HL-60 (cell line): ENCODE results near the gene DOHH.

ENCODE experiments used
- DNase-seq, 2 experiments: peaks; one replicate each; pipeline ENCODE4 v3.0.0-alpha.2; 2010 to 2020; ENCODE audit warnings: low read depth in 1 of 2, low spot score in 1 of 2
- H3K27ac ChIP-seq: fragments of 250-450 bp; sonication (Bioruptor Pico); replicated peaks from 2 replicates; pipeline ENCODE4 v1.5.1; 2020; ENCODE audit warnings: mild to moderate bottlenecking, moderate library complexity
- H3K27me3 ChIP-seq: fragments of 250-450 bp; sonication (Bioruptor Pico); 2 replicates; pipeline ENCODE4 v1.5.1; 2021; ENCODE audit warnings: mild to moderate bottlenecking, moderate library complexity; ENCODE audit not compliant: insufficient read depth, poor library complexity, severe bottlenecking
- H3K4me3 ChIP-seq: replicated peaks from 2 replicates; pipeline ENCODE4 v1.5.1; 2011; ENCODE audit warnings: mild to moderate bottlenecking, control low read depth, low read length; ENCODE audit not compliant: insufficient read depth
- CTCF ChIP-seq: IDR thresholded peaks from one replicate; pipeline ENCODE4 v1.5.1; 2011; ENCODE audit warnings: low read length, control low read depth, inconsistent platforms; ENCODE audit not compliant: insufficient read depth
- GABPA ChIP-seq: IDR thresholded peaks from 2 replicates; pipeline ENCODE4 v1.6.1; 2012; ENCODE audit warnings: low read depth
- POLR2AphosphoS5 ChIP-seq: IDR thresholded peaks from 2 replicates; pipeline ENCODE4 v1.6.1; 2012; ENCODE audit warnings: low read depth
- REST ChIP-seq: IDR thresholded peaks from 2 replicates; pipeline ENCODE4 v1.6.1; 2012; ENCODE audit warnings: low read depth; ENCODE audit not compliant: insufficient replicate concordance
- SPI1 ChIP-seq: IDR thresholded peaks from 2 replicates; pipeline ENCODE4 v1.6.1; 2012; ENCODE audit warnings: low read depth, mild to moderate bottlenecking, borderline replicate concordance

DOHH gene

GRCh38 chr19:3535235-3535535 lies 34.7 kb upstream of the DOHH start:
- H3K27me3 ChIP-seq: no peaks in the 10 kb centered on the region

DNA sequence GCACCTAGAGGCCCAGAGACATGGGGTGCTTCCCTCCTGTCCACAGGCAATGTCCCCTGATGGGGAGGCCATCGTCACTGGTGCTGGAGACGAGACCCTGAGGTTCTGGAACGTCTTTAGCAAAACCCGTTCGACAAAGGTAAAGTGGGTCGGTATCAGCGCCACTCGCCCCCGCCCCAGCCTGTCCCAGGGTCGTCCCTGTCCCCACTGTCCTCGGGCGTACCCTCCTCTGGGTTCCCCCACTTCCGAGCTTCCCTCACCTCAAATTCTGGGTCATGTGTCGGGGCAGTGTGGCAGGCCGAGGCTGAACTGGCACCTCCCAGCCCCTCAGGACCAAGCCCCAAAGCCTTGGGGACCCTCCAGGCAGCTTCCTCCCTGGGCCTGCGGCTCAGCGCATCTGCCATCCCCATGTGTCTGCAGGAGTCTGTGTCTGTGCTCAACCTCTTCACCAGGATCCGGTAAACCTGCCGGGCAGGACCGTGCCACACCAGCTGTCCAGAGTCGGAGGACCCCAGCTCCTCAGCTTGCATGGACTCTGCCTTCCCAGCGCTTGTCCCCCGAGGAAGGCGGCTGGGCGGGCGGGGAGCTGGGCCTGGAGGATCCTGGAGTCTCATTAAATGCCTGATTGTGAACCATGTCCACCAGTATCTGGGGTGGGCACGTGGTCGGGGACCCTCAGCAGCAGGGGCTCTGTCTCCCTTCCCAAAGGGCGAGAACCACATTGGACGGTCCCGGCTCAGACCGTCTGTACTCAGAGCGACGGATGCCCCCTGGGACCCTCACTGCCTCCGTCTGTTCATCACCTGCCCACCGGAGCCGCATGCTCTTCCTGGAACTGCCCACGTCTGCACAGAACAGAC lies 34.1 kb upstream of the DOHH start:
- H3K4me3 ChIP-seq: no peak overlapping the region
- H3K27ac ChIP-seq: no peak overlapping the region
- TF ChIP-seq REST (no peak), CTCF (no peak), POLR2AphosphoS5 (no peak), SPI1 (no peak), GABPA (no peak)
- no peaks in the 10 kb centered on the region for H3K27me3 ChIP-seq
- no peak for DNase-seq

More at GRCh38 chr19:3535235-3535535, 34.7 kb upstream of the DOHH start:
- TF ChIP-seq REST (no peak), CTCF (no peak), GABPA (no peak), SPI1 (no peak), POLR2AphosphoS5 (no peak)
- DNase-seq: no peak
- no peak overlapping the region for H3K4me3 ChIP-seq
- no peak overlapping the region for H3K27ac ChIP-seq

GRCh38 chr19:3533563-3534216 lies 33.2 kb upstream of the DOHH start:
- no peak overlapping the region for H3K27ac ChIP-seq
- no peaks in the 10 kb centered on the region for H3K27me3 ChIP-seq
- no peak for DNase-seq
- H3K4me3 ChIP-seq: no peak overlapping the region
- TF ChIP-seq CTCF: no peak
- TF ChIP-seq GABPA: no peak
- no peak for TF ChIP-seq SPI1
- TF ChIP-seq POLR2AphosphoS5: no peak
- TF ChIP-seq REST: no peak
